Fibroblast of lung (primary cell): ENCODE measurements around the gene TNS2. TPM values are rescaled to one million over a fixed set of nuclear protein-coding genes. Genes with fewer than 3 reads are reported as not detected.

Experiments
- DNase-seq, 2 donors: peaks; one replicate each; pipeline versions ENCODE4 v3.0.0 to v3.0.0-alpha.2; 2010; ENCODE audit warnings: low read depth in 2 of 2
- H2AFZ ChIP-seq: 2 replicates; pipeline ENCODE4 v1.5.1; 2012; ENCODE audit warnings: low read length, control low read depth, inconsistent platforms
- H3K27ac ChIP-seq: 2 replicates; pipeline ENCODE4 v1.5.1; 2011; ENCODE audit warnings: low read length, control low read depth; ENCODE audit not compliant: insufficient read depth
- H3K27me3 ChIP-seq: 2 replicates; pipeline ENCODE4 v1.5.1; 2011; ENCODE audit warnings: mild to moderate bottlenecking, low read length; ENCODE audit not compliant: control insufficient read depth, insufficient read depth
- H3K36me3 ChIP-seq: 2 replicates; pipeline ENCODE4 v1.5.1; 2011; ENCODE audit warnings: low read length; ENCODE audit not compliant: control insufficient read depth, insufficient read depth
- H3K4me1 ChIP-seq: 2 replicates; pipeline ENCODE4 v1.5.1; 2011; ENCODE audit warnings: low read length; ENCODE audit not compliant: control insufficient read depth, insufficient read depth; ENCODE audit errors: extremely low read depth
- H3K4me2 ChIP-seq: 2 replicates; pipeline ENCODE4 v1.5.1; 2011; ENCODE audit warnings: low read length, control low read depth; ENCODE audit not compliant: insufficient read depth; ENCODE audit errors: extremely low read depth
- H3K4me3 ChIP-seq, 4 experiments: fragments of 200-600 bp in 1 of 4; sonication (generic) in 1 of 4; replicated peaks in 1 of 4; 2 replicates each; pipeline ENCODE4 v1.5.1; 2011 to 2016; ENCODE audit warnings: low read length in 4 of 4, low read depth in 3 of 4, mild to moderate bottlenecking in 3 of 4, control low read depth in 2 of 4, inconsistent platforms in 1 of 4, mixed read lengths in 1 of 4; ENCODE audit not compliant: insufficient read depth in 1 of 4; ENCODE audit errors: control extremely low read depth in 1 of 4
- H3K79me2 ChIP-seq: 2 replicates; pipeline ENCODE4 v1.5.1; 2012; ENCODE audit warnings: mild to moderate bottlenecking, low read length, inconsistent platforms; ENCODE audit not compliant: control insufficient read depth, insufficient read depth
- H3K9ac ChIP-seq: 2 replicates; pipeline ENCODE4 v1.5.1; 2011; ENCODE audit warnings: mild to moderate bottlenecking, low read length, control low read depth; ENCODE audit not compliant: insufficient read depth
- H3K9me3 ChIP-seq: 2 replicates; pipeline ENCODE4 v1.5.1; 2012; ENCODE audit warnings: low read depth, low read length; ENCODE audit not compliant: control insufficient read depth, insufficient read depth
- H4K20me1 ChIP-seq: 2 replicates; pipeline ENCODE4 v1.5.1; 2011; ENCODE audit warnings: low read length; ENCODE audit not compliant: control insufficient read depth, insufficient read depth; ENCODE audit errors: extremely low read depth
- EZH2 ChIP-seq: IDR thresholded peaks from 2 replicates; pipeline ENCODE4 v1.5.1; 2012; ENCODE audit warnings: low read length, control low read depth, mild to moderate bottlenecking; ENCODE audit errors: missing control alignments
- polyA plus RNA-seq, 2 donors: library from polyadenylated mRNA; depleted of rRNA in 1 of 2; stranded (reverse) in 1 of 2; unstranded in 1 of 2; fragments of >200 nt; gene quantifications; 2 replicates each; pipeline ENCODE4 v1.2.1, GENCODE V29; 2011 to 2012; ENCODE audit warnings: missing spikeins in 1 of 2
- total RNA-seq: library from RNA; depleted of rRNA; stranded (reverse); fragments of >200 nt; gene quantifications from 2 replicates; pipeline ENCODE4 v1.2.1, GENCODE V29; 2014
- TF ChIP-seq, protein P1 (sequence below), 2 donors: IDR thresholded peaks in 1 of 2; conservative IDR thresholded peaks in 1 of 2; 1 replicate in 1 of 2; 2 replicates in 1 of 2; pipeline ENCODE4 v1.5.1; 2011 to 2012; ENCODE audit warnings: low read length in 2 of 2, control low read depth in 1 of 2, inconsistent platforms in 1 of 2, low read depth in 1 of 2, mild to moderate bottlenecking in 1 of 2

The TNS2 gene
- total and polyA plus RNA-seq, 2 donors (not counting 1 experiment from before 2014, with no cell fraction given) = 35.3 to 60.6 TPM

DNA sequence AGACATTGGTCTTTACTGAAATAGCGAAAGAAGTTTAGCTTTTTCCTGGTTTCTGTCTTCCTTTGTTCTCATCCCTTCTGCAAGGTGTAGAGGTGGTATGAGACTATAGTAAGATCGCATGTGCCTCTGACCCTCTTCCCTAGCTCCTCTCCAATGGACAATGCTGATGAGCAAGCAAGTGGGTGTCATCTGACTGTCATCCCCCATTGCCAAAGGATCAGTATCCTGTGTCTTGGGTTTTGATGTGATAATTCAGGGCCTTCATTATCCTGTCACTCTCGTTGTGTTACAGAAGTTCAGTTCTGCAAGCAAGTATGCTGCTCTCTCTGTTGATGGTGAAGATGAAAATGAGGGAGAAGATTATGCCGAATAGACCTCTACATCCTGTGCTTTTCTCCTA lies 10.0 kb upstream of the TNS2 start:
- DNase-seq = no peak
- Histone ChIP-seq H3K4me2 (no peak overlapping the region), H3K9me3 (no peaks in the 10 kb centered on the region), H3K27me3 (no peaks in the 10 kb centered on the region), H3K4me1 (peaks cover 4% of the 10 kb centered on the region), H2AFZ (no peak overlapping the region), H3K79me2 (no peaks in the 10 kb centered on the region), H3K27ac (no peak overlapping the region), H3K4me3 (no peak overlapping the region), H4K20me1 (no peaks in the 10 kb centered on the region), H3K9ac (no peak overlapping the region), H3K36me3 (peaks cover 23% of the 10 kb centered on the region)
- TF ChIP-seq EZH2 = no peak
- TF ChIP-seq, protein P1, sequence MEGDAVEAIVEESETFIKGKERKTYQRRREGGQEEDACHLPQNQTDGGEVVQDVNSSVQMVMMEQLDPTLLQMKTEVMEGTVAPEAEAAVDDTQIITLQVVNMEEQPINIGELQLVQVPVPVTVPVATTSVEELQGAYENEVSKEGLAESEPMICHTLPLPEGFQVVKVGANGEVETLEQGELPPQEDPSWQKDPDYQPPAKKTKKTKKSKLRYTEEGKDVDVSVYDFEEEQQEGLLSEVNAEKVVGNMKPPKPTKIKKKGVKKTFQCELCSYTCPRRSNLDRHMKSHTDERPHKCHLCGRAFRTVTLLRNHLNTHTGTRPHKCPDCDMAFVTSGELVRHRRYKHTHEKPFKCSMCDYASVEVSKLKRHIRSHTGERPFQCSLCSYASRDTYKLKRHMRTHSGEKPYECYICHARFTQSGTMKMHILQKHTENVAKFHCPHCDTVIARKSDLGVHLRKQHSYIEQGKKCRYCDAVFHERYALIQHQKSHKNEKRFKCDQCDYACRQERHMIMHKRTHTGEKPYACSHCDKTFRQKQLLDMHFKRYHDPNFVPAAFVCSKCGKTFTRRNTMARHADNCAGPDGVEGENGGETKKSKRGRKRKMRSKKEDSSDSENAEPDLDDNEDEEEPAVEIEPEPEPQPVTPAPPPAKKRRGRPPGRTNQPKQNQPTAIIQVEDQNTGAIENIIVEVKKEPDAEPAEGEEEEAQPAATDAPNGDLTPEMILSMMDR (conservative IDR thresholded peaks at IDR 0.05 in 1 of 2, IDR thresholded peaks at IDR 0.05 in 1 of 2; ENCODE audit: low read depth in 1 of 2, low read length in 2 of 2) = no peak

DNA sequence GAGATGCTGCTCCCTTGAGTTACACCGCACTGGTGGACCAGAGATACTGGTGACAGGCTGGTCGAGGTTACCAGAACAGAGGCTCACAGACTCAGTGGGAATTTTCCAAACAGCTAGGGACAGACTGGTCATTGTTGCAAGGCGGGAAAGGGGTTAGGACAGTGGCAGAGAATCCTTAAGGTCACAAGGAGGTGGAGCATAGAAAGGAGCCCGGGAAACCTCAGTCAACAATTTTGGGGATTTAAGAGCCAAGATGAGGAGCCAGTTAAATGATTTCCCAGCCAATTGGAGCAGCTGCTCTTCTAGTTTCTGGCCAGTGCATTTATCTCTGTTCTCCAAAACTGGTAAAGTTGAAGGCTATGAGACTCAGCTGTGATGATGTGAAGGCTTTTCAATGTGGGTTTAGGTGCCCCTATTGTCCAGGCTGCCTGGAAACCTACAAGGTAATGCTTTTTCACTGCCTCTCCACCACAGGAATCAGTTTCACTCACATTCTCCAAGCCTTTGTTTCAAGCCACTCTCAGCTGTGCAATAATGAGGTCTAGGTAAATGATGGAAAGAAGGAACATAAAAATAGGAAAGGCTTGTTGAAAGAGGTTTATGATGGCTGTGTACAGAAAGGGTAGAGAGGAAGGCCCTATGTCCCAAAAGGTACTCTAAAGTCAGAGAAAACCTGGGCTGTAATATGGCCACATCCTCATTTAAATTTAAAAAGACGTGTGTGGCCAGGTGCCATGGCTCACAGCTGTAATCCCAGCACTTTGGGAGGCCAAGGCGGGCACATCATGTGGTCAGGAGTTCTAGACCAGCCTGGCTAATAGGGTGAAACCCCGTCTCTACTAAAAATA lies 7.0 kb upstream of the TNS2 start:
- no peak for DNase-seq
- Histone ChIP-seq H3K4me3 (no peak overlapping the region), H3K4me1 (peaks cover 10% of the 10 kb centered on the region), H4K20me1 (no peaks in the 10 kb centered on the region), H3K79me2 (peaks cover 2% of the 10 kb centered on the region), H3K9ac (no peak overlapping the region), H3K4me2 (no peak overlapping the region), H3K36me3 (peaks cover 16% of the 10 kb centered on the region), H3K27ac (no peak overlapping the region), H2AFZ (no peak overlapping the region), H3K27me3 (no peaks in the 10 kb centered on the region), H3K9me3 (no peaks in the 10 kb centered on the region)
- TF ChIP-seq, protein P1 (conservative IDR thresholded peaks at IDR 0.05 in 1 of 2, IDR thresholded peaks at IDR 0.05 in 1 of 2; ENCODE audit: low read depth in 1 of 2, low read length in 2 of 2) = no peak
- TF ChIP-seq EZH2 = no peak

DNA sequence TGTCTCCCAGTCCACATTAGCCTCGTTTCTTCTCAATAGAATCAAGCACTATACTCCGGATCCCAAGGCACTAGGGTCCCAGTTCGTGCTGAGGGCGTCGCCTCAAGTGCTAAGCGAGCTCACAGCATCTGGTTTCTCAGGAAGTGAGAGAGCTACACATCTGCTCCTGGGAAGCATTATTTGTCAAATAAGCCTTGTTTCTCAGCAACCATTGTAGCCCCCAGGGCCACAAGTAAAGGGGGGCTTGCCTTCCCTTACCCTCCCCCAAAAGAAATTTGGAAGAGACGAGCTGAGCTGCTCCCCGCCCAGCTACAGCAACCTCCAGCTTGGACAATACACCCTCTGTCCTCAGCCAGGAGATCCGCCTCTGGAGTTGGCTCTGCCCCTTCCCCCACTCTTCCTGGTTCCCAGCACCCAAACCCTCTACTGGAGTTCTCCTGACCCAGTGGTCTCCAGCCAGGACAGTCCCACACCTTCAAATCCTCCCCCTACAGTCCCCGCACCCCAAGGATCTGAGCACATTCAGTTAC lies 5.7 kb upstream of the TNS2 start:
- Histone ChIP-seq H3K4me1 (peaks cover 15% of the 10 kb centered on the region), H3K79me2 (peaks cover 2% of the 10 kb centered on the region), H3K27me3 (no peaks in the 10 kb centered on the region), H2AFZ (no peak overlapping the region), H3K36me3 (peaks cover 12% of the 10 kb centered on the region), H4K20me1 (no peaks in the 10 kb centered on the region), H3K9me3 (no peaks in the 10 kb centered on the region), H3K4me2 (no peak overlapping the region), H3K4me3 (no peak overlapping the region), H3K27ac (no peak overlapping the region), H3K9ac (no peak overlapping the region)
- no peak for DNase-seq
- TF ChIP-seq, protein P1 (conservative IDR thresholded peaks at IDR 0.05 in 1 of 2, IDR thresholded peaks at IDR 0.05 in 1 of 2; ENCODE audit: low read depth in 1 of 2, low read length in 2 of 2) = no peak
- TF ChIP-seq EZH2 = no peak
